ENCODE results near the gene RSL1D1.
"Not testable (repeated sequence)": the region's sequence is repeated elsewhere in the genome, so short reads cannot be mapped to it uniquely, and the experiment has no call there.

The RSL1D1 gene

GRCh38 chr16:11843861-11844260 lies 7.5 kb downstream of the RSL1D1 start:
- DNase-seq (ENCODE audit: low spot score), result no peak

GRCh38 chr16:11843206-11843605 lies 8.1 kb downstream of the RSL1D1 start:
- no peak for DNase-seq (ENCODE audit: low spot score)

- DNase-seq (ENCODE audit: low spot score), result no peak
These were observed 10.3 kb downstream of the RSL1D1 start for GRCh38 chr16:11841026-11841425.

- DNase-seq (ENCODE audit: low spot score), result peak; percentile 72
These were observed 14.6 kb downstream of the RSL1D1 start for GRCh38 chr16:11836650-11837244.

GRCh38 chr16:11835891-11836649 lies 15.3 kb downstream of the RSL1D1 start:
- DNase-seq (ENCODE audit: low spot score), result no peak

- DNase-seq (ENCODE audit: low spot score), result no peak
These were observed 16.0 kb downstream of the RSL1D1 start for GRCh38 chr16:11835309-11835708.

- peak; percentile 64 for DNase-seq (ENCODE audit: low spot score)
These were observed 17.2 kb downstream of the RSL1D1 start for GRCh38 chr16:11833951-11834695.

- no peak for DNase-seq (ENCODE audit: low spot score)
These were observed 22.6 kb downstream of the RSL1D1 start for GRCh38 chr16:11828696-11829095.

GRCh38 chr16:11825520-11826165 lies 25.7 kb downstream of the RSL1D1 start:
- DNase-seq (ENCODE audit: low spot score), result not testable (repeated sequence)

GRCh38 chr16:11824362-11824761 lies 27.0 kb downstream of the RSL1D1 start:
- peak; percentile 18 for DNase-seq (ENCODE audit: low spot score)

GRCh38 chr16:11823645-11824044 lies 27.7 kb downstream of the RSL1D1 start:
- DNase-seq (ENCODE audit: low spot score), result not testable (repeated sequence)

- DNase-seq (ENCODE audit: low spot score), result no peak
These were observed 31.5 kb downstream of the RSL1D1 start for GRCh38 chr16:11819798-11820197.

GRCh38 chr16:11818970-11819369 lies 32.4 kb downstream of the RSL1D1 start:
- not testable (repeated sequence) for DNase-seq (ENCODE audit: low spot score)

GRCh38 chr16:11816123-11816522 lies 35.2 kb downstream of the RSL1D1 start:
- no peak for DNase-seq (ENCODE audit: low spot score)

GRCh38 chr16:11814800-11815199 lies 36.5 kb downstream of the RSL1D1 start:
- DNase-seq (ENCODE audit: low spot score), result not testable (repeated sequence)

- peak; percentile 62 for DNase-seq (ENCODE audit: low spot score)
These were observed 44.6 kb downstream of the RSL1D1 start for GRCh38 chr16:11806721-11807120.

GRCh38 chr16:11805556-11805955 lies 45.8 kb downstream of the RSL1D1 start:
- DNase-seq (ENCODE audit: low spot score), result no peak

- DNase-seq (ENCODE audit: low spot score), result peak; percentile 41
These were observed 49.8 kb downstream of the RSL1D1 start for GRCh38 chr16:11801481-11802021.

GRCh38 chr16:11800382-11800718 lies 51.0 kb downstream of the RSL1D1 start:
- no peak for DNase-seq (ENCODE audit: low spot score)

GRCh38 chr16:11799509-11800381 lies 51.6 kb downstream of the RSL1D1 start:
- DNase-seq (ENCODE audit: low spot score), result no peak

- no peak for DNase-seq (ENCODE audit: low spot score)
These were observed 52.3 kb downstream of the RSL1D1 start for GRCh38 chr16:11799017-11799381.

- DNase-seq (ENCODE audit: low spot score), result no peak
These were observed 53.4 kb downstream of the RSL1D1 start for GRCh38 chr16:11797957-11798299.
